ENCODE data around the gene IL34. TPM values are rescaled to one million over a fixed set of nuclear protein-coding genes. Genes with fewer than 3 reads are reported as not detected.

The IL34 gene
- total RNA-seq, 2 donors from 2014 or later, result 3.0 to 5.6 TPM

- no peak for TF ChIP-seq CTCF (conservative IDR thresholded peaks at IDR 0.05)
- Histone ChIP-seq H3K9ac (ENCODE audit: extremely low read depth, low read length, poor library complexity, severe bottlenecking) (no peak overlapping the region), H3K4me3 (ENCODE audit: low read length) (no peak overlapping the region), H3K36me3 (ENCODE audit: control insufficient read depth, insufficient read depth, low read length) (no peaks in the 10 kb centered on the region), H3K27me3 (ENCODE audit: control insufficient read depth, insufficient read depth, low read length, poor library complexity, severe bottlenecking) (no peaks in the 10 kb centered on the region), H3K9me3 (ENCODE audit: control insufficient read depth, low read length) (no peaks in the 10 kb centered on the region), H3K27ac (ENCODE audit: low read depth, low read length) (no peak overlapping the region), H3K4me1 (ENCODE audit: control insufficient read depth, insufficient read depth, low read length) (no peaks in the 10 kb centered on the region)
- peaks cover 15% of the 10 kb centered on the region for H3K4me1 Mint-ChIP-seq
- H3K27ac Mint-ChIP-seq, result peak overlapping the region; percentile 74
- WGBS, 2 experiments (ENCODE audit: insufficient coverage in 1 of 2, insufficient read length in 1 of 2), result 85% methylated on average over 12 to 20 of the region's 20 CpGs
- no peaks in the 10 kb centered on the region for H3K9me3 Mint-ChIP-seq
- H3K4me3 Mint-ChIP-seq, result no peak overlapping the region
- no peak for DNase-seq
- peaks cover 3% of the 10 kb centered on the region for H3K36me3 Mint-ChIP-seq (ENCODE audit: low read depth)
- no peaks in the 10 kb centered on the region for H3K27me3 Mint-ChIP-seq (ENCODE audit: insufficient read depth)
Measured at GRCh38 chr16:70708366-70709246, 62.2 kb downstream of the IL34 start.

GRCh38 chr16:70709457-70709856, 63.1 kb downstream of the IL34 start:
- Histone ChIP-seq H3K4me1 (ENCODE audit: control insufficient read depth, insufficient read depth, low read length) (no peaks in the 10 kb centered on the region), H3K36me3 (ENCODE audit: control insufficient read depth, insufficient read depth, low read length) (no peaks in the 10 kb centered on the region), H3K9ac (ENCODE audit: extremely low read depth, low read length, poor library complexity, severe bottlenecking) (no peak overlapping the region), H3K9me3 (ENCODE audit: control insufficient read depth, low read length) (no peaks in the 10 kb centered on the region), H3K27me3 (ENCODE audit: control insufficient read depth, insufficient read depth, low read length, poor library complexity, severe bottlenecking) (no peaks in the 10 kb centered on the region), H3K27ac (ENCODE audit: low read depth, low read length) (no peak overlapping the region), H3K4me3 (ENCODE audit: low read length) (no peak overlapping the region)
- WGBS, 2 experiments (ENCODE audit: insufficient coverage in 1 of 2, insufficient read length in 1 of 2), result 94 to 100% methylated on average over 4 to 5 of the region's 5 CpGs
- Mint-ChIP-seq H3K27ac (no peak overlapping the region), H3K27me3 (ENCODE audit: insufficient read depth) (no peaks in the 10 kb centered on the region), H3K4me3 (no peak overlapping the region), H3K9me3 (no peaks in the 10 kb centered on the region), H3K4me1 (peaks cover 15% of the 10 kb centered on the region), H3K36me3 (ENCODE audit: low read depth) (peaks cover 3% of the 10 kb centered on the region)
- no peak for TF ChIP-seq CTCF (conservative IDR thresholded peaks at IDR 0.05)
- DNase-seq, result no peak

GRCh38 chr16:70709942-70710341, 63.6 kb downstream of the IL34 start:
- 97% methylated on average over 7 of the region's 7 CpGs; no CpG with 5 or more reads in 1 of the 2 experiments for WGBS, 2 experiments (ENCODE audit: insufficient coverage in 1 of 2, insufficient read length in 1 of 2)
- Histone ChIP-seq H3K9ac (ENCODE audit: extremely low read depth, low read length, poor library complexity, severe bottlenecking) (no peak overlapping the region), H3K27ac (ENCODE audit: low read depth, low read length) (no peak overlapping the region), H3K36me3 (ENCODE audit: control insufficient read depth, insufficient read depth, low read length) (no peaks in the 10 kb centered on the region), H3K27me3 (ENCODE audit: control insufficient read depth, insufficient read depth, low read length, poor library complexity, severe bottlenecking) (no peaks in the 10 kb centered on the region), H3K9me3 (ENCODE audit: control insufficient read depth, low read length) (no peaks in the 10 kb centered on the region), H3K4me1 (ENCODE audit: control insufficient read depth, insufficient read depth, low read length) (no peaks in the 10 kb centered on the region), H3K4me3 (ENCODE audit: low read length) (no peak overlapping the region)
- Mint-ChIP-seq H3K36me3 (ENCODE audit: low read depth) (peaks cover 3% of the 10 kb centered on the region), H3K27ac (no peak overlapping the region), H3K4me3 (no peak overlapping the region), H3K9me3 (no peaks in the 10 kb centered on the region), H3K4me1 (peaks cover 15% of the 10 kb centered on the region), H3K27me3 (ENCODE audit: insufficient read depth) (no peaks in the 10 kb centered on the region)
- TF ChIP-seq CTCF (conservative IDR thresholded peaks at IDR 0.05), result no peak
- DNase-seq, result no peak

Other genes with a start within 250 kb of the IL34 start
- gene ST3GAL2, start 207.5 kb upstream of the IL34 start, total RNA-seq, result 10 to 100 TPM; 56.4 to 57.8 TPM
- 10 to 100 TPM; 18.7 to 19.5 TPM for gene FCSK, start 192.0 kb upstream of the IL34 start, total RNA-seq
- 10 to 100 TPM; 62.7 to 71.4 TPM for gene COG4, start 123.0 kb upstream of the IL34 start, total RNA-seq
- gene SF3B3, start 122.7 kb upstream of the IL34 start, total RNA-seq, result 100 to 1,000 TPM; 479 to 484 TPM
- 10 to 100 TPM; 23.4 to 24.0 TPM for gene MTSS2, start 39.5 kb downstream of the IL34 start, total RNA-seq
- 10 to 100 TPM; 47.5 to 48.7 TPM for gene VAC14, start 154.6 kb downstream of the IL34 start, total RNA-seq